NCI-H128 (cell line): ENCODE results near the gene MRPL41.
"Not testable (repeated sequence)": the region's sequence is repeated elsewhere in the genome, so short reads cannot be mapped to it uniquely, and the experiment has no call there.

Experiments used
- DNase-seq: peaks from one replicate; lab custom pipeline; 2025; ENCODE audit not compliant: unreplicated experiment; lab: John Stamatoyannopoulos, UW

MRPL41 gene

GRCh38 chr9:137521405-137521985 lies 30.2 kb upstream of the MRPL41 start:
- no peak for DNase-seq

GRCh38 chr9:137522746-137523455 lies 28.8 kb upstream of the MRPL41 start:
- no peak for DNase-seq

GRCh38 chr9:137524161-137524980 lies 27.3 kb upstream of the MRPL41 start:
- DNase-seq, result no peak

- no peak for DNase-seq
Observed at GRCh38 chr9:137524981-137525317, 26.7 kb upstream of the MRPL41 start.

- no peak for DNase-seq
Observed at GRCh38 chr9:137530331-137530730, 21.3 kb upstream of the MRPL41 start.

GRCh38 chr9:137531099-137531765 lies 20.4 kb upstream of the MRPL41 start:
- DNase-seq, result no peak

GRCh38 chr9:137532891-137533468 lies 18.7 kb upstream of the MRPL41 start:
- DNase-seq, result not testable (repeated sequence)

GRCh38 chr9:137534256-137535119 lies 17.2 kb upstream of the MRPL41 start:
- DNase-seq, result no peak

- no peak for DNase-seq
Observed at GRCh38 chr9:137535120-137535428, 16.6 kb upstream of the MRPL41 start.

- DNase-seq, result not testable (repeated sequence)
Observed at GRCh38 chr9:137536594-137537131, 15.0 kb upstream of the MRPL41 start.

- no peak for DNase-seq
Observed at GRCh38 chr9:137538058-137538457, 13.6 kb upstream of the MRPL41 start.

- no peak for DNase-seq
Observed at GRCh38 chr9:137540536-137540935, 11.1 kb upstream of the MRPL41 start.

GRCh38 chr9:137542486-137542885 lies 9.2 kb upstream of the MRPL41 start:
- DNase-seq, result no peak

- DNase-seq, result no peak
Observed at GRCh38 chr9:137543237-137543963, 8.3 kb upstream of the MRPL41 start.

- no peak for DNase-seq
Observed at GRCh38 chr9:137544176-137544760, 7.4 kb upstream of the MRPL41 start.

- no peak for DNase-seq
Observed at GRCh38 chr9:137545123-137545522, 6.6 kb upstream of the MRPL41 start.

GRCh38 chr9:137547687-137548543 lies 3.8 kb upstream of the MRPL41 start:
- no peak for DNase-seq

GRCh38 chr9:137550231-137550621 lies 1.5 kb upstream of the MRPL41 start, which contains the start of gene PNPLA7:
PNPLA7 (minus strand) TSS chr9:137550402; CDS start chr9:137550197, 205 bp downstream.
- DNase-seq, result peak; percentile 54
